NCI-H69 (cell line): ENCODE measurements around the gene OR2V2.

ENCODE experiments used
- DNase-seq: peaks from one replicate; lab custom pipeline; 2025; lab: John Stamatoyannopoulos, UW

The OR2V2 gene

GRCh38 chr5:181207214-181207959, 60.0 kb downstream of the OR2V2 start:
- DNase-seq: no peak

GRCh38 chr5:181207960-181208253, 60.5 kb downstream of the OR2V2 start:
- no peak for DNase-seq
